ENCODE measurements around the gene HEMGN.
A peak's percentile ranks its signal among the peaks of the same experiment; 100 is the strongest.
"Not testable (repeated sequence)": the region's sequence is repeated elsewhere in the genome, so short reads cannot be mapped to it uniquely, and the experiment has no call there.

The HEMGN gene, protein sequence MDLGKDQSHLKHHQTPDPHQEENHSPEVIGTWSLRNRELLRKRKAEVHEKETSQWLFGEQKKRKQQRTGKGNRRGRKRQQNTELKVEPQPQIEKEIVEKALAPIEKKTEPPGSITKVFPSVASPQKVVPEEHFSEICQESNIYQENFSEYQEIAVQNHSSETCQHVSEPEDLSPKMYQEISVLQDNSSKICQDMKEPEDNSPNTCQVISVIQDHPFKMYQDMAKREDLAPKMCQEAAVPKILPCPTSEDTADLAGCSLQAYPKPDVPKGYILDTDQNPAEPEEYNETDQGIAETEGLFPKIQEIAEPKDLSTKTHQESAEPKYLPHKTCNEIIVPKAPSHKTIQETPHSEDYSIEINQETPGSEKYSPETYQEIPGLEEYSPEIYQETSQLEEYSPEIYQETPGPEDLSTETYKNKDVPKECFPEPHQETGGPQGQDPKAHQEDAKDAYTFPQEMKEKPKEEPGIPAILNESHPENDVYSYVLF

DNA sequence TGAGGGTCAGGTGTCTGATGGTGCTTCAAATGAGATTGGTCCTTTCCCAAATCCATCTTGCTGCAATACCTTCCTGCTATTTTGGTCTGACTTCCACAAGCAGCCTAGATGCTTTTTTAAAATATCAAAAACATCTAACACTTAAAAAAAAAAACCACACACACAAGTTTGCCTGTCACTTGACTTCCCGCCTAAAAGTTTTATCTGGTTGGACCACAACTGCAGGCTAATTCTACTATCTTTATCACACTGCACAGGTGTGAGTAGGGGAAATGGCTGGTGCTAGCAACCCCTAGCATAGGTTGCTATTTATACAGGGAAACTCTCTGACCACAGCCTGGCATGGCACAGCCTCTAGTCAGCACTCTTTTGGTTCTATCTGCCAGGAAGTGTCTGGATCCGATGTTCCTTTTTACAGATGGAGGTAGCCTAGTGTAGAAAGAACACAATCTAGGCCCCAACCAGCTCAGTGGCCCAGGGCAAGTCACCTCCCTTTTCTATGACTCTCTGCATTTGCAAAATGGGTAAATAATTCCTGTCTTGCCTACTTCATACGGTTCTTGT is at the start of gene HEMGN:
Gene HEMGN, minus strand, starts transcription at position 92 of the 564 bp plus-strand sequence. Its CDS starts 36 bp downstream, at position 56.
- no peak for DNase-seq

GRCh38 chr9:97987487-97987886 is 49.5 kb upstream of the HEMGN start:
- no peak for DNase-seq

- DNase-seq = no peak
Observed at GRCh38 chr9:97985058-97985861, 47.3 kb upstream of the HEMGN start.

GRCh38 chr9:97984188-97985057 is 46.5 kb upstream of the HEMGN start:
- peak in 1 of 2 experiments; percentile 72 for DNase-seq

DNA sequence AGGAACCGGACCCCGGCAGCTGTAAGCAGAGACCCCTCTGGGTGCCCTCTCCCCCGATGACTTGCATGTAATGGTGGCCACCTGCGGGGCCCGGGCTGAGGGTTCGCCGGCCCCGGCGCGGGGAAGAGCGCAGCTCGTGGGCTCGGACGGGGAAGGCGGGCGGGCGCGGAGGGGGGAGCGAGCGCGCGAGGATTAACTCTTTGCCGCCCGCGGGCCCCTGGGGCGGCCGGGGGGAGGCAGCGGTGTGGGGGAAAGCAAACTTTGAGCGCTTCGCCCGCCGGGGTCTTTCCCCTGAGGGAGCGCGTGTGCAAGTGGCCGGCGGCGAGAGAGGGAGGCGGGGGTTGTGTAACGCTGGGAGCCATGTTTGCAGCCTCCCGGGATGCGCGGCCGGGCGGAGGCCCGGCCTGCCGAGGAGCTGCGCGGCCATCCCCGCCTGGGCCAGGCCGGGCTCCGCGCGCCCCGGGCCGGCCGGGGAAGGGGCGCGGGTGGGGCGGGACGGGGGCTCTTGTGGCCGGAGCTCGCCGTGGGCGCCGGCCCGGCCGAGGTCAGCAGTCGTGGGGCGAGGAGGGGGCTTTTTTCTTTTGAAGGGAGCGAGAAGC is 45.7 kb upstream of the HEMGN start:
- DNase-seq = peak in 1 of 2 experiments; percentile 21

- DNase-seq = peak; percentile 70 to 86
Observed at GRCh38 chr9:97982683-97983588, 45.0 kb upstream of the HEMGN start, which contains the start of gene ANP32B. ANP32B (plus strand) TSS chr9:97983341; CDS start chr9:97983556, 215 bp downstream.

DNA sequence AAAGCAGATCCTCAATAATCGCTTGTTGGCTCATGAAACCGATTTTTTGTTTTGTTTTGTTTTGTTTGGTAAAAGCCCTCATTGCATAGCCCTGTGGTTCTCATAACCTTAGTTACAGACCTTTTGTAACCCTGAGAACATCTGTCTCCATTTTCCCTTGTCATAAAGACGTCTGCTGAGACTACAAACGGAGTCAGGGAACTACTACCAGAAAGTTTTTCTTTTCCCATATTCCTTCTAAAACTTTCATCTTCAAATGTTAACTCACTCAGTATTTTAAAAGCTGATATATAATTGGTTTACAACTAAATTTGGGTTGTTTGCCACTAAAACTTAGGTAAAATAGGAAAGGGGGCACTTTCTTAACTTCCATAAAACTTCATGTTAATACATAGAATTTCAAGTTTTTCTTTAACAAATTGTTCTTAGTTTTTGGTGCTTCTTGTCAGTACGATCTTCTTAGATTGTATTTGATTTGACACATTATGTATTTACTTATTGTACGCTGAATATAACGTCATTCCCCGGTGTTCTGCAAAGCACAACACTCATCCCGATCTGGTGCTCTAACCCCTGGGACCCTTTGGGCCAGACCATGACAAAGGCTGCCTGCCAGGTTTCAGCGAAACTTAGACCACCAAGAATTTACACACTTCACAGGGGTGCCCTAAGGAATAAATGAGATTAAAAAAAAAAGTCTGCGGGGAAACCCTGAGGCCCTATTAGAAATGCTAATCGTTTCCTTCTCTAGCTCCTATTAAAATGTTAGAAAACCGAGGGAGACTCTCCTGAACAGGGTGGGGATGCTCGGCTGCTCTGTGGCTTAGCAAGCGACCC is 44.1 kb upstream of the HEMGN start:
- peak in 1 of 2 experiments; percentile 7 for DNase-seq

GRCh38 chr9:97980918-97981845 is 43.2 kb upstream of the HEMGN start:
- peak in 1 of 2 experiments; percentile 55 for DNase-seq

DNA sequence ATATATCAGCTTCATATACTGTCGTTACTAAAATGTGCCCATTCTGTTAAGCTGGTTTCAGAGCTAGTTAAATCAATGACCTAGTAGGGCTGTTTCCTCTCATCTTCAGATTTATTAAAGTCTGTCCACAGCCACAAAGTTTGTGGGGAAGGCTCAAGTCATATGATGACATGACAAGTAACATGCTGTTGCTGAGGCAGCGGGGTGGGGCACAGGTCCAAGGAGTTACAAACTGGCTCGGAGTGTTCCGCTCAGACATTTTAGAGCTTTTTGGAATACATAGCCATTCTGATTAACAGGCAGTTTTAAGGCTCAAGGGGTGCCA is 42.5 kb upstream of the HEMGN start:
- DNase-seq = peak in 1 of 2 experiments; percentile 34

- DNase-seq = no peak
Observed at GRCh38 chr9:97979788-97980478, 42.0 kb upstream of the HEMGN start.

- DNase-seq = peak in 1 of 2 experiments; percentile 73
Observed at GRCh38 chr9:97978371-97979130, 40.6 kb upstream of the HEMGN start.

DNA sequence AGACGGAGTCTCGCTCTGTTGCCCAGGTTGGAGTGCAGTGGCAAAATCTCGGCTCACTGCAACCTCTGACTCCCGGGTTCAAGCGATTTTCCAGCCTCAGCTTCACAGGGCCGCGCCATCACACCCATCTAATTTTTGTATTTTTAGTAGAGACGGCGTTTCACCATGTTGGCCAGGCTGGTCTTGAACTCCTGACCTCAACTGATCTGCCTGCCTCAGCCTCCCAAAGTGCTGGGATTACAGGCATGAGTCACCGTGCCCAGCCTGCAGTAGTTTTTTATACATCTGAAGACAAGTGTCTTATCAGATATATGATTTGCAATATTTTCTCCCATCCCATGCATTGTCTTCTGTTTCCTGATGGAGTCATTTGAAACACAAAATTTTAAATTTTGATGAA is 38.7 kb upstream of the HEMGN start:
- not testable (repeated sequence) for DNase-seq

DNA sequence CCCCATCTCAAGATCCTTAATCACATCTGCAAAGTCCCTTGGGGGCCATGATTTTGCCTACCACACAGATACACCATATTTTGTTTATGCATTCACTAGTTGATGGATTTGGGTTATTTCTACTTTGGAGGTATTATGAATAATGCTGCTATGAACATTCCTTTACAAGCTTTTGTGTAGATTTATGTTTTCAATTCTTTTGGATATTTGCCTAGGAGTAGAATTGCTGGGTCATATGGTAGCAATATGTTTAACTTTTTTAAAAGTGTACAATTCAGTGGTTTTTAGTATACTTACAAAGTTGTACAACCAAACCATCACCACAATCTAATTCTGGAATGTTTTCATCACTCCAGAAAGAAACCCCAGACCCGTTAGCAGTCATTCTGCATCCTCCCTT is 37.4 kb upstream of the HEMGN start:
- no peak for DNase-seq

DNA sequence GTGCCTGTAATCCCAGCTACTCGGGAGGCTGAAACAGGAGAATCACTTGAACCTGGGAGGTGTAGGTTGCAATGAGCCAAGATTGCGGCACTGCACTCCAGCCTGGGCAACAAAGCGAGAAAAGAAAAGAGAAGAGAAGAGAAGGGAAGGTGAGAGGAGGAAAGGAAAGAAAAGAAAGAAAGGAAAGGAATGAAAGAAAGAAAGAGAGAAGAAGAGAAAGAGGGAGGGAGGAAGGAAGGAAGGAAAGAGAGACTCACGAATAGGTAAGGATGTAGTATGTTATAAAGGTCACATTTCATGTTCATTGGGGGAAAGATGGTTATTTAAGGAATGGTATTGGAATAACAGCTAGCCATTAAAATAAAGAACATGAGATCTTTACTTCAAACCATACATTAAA is 34.8 kb upstream of the HEMGN start:
- DNase-seq = no peak

DNA sequence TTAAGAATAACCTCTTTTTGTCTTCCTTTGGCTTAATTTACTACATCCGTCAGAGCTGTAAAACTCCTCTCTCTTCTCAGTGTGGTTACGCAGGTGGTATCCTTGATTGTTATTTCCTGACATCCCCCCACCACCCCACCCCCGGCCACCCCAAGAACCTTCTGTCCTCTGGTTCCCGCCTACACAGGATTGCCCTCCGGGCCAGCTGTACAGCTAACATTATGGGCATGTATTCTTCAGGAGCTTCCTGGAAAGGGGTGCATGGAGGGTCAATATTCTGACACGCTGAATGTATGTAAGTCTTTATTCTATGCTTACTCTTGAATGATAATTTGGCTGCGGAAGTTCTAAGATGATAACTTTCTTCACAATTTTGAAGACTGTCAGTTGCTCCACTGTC is 32.2 kb upstream of the HEMGN start:
- no peak for DNase-seq

- no peak for DNase-seq
Observed at GRCh38 chr9:97969014-97969413, 31.0 kb upstream of the HEMGN start.

- no peak for DNase-seq
Observed at GRCh38 chr9:97966493-97966892, 28.5 kb upstream of the HEMGN start.

Measured in NCI-H446 (cell line).